VCaP (cell line): Measurements from ENCODE around the gene ARMC9.
A peak's percentile ranks its signal among the peaks of the same experiment; 100 is the strongest.

Source experiments
- H3K27ac ChIP-seq: fragments of 450-650 bp; 2 replicates; pipeline ENCODE4 v1.5.1; 2017
- TF ChIP-seq, protein P1 (sequence below): fragments of 450-650 bp; conservative IDR thresholded peaks from 2 replicates; pipeline ENCODE4 v1.5.1; 2017; ENCODE audit warnings: mild to moderate bottlenecking, moderate library complexity

ARMC9 gene

DNA sequence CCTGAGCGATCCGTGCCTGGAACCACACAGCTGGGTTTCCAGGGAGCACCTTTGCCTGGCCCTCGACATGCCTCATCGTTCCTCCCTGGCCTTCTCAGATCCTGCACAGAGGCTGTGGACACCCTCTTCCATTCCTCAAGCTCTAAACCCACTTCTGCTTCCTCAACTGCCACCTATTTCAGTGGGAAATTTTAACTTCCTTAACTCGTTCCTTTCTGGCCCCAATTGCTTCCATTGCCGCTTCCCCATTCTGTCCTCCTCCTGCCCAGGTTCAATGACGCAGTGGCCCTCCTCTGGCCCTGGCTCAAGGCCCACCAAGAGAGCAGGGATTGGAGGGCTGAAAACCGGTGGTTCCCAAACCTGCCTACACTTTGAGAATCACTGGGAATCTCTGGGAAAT, 192.2 kb downstream of the ARMC9 start:
- H3K27ac ChIP-seq: no peak overlapping the region
- TF ChIP-seq, protein P1, sequence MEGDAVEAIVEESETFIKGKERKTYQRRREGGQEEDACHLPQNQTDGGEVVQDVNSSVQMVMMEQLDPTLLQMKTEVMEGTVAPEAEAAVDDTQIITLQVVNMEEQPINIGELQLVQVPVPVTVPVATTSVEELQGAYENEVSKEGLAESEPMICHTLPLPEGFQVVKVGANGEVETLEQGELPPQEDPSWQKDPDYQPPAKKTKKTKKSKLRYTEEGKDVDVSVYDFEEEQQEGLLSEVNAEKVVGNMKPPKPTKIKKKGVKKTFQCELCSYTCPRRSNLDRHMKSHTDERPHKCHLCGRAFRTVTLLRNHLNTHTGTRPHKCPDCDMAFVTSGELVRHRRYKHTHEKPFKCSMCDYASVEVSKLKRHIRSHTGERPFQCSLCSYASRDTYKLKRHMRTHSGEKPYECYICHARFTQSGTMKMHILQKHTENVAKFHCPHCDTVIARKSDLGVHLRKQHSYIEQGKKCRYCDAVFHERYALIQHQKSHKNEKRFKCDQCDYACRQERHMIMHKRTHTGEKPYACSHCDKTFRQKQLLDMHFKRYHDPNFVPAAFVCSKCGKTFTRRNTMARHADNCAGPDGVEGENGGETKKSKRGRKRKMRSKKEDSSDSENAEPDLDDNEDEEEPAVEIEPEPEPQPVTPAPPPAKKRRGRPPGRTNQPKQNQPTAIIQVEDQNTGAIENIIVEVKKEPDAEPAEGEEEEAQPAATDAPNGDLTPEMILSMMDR: no peak

- TF ChIP-seq, protein P1: no peak
These were observed 193.6 kb downstream of the ARMC9 start for GRCh38 chr2:231391981-231392380.

GRCh38 chr2:231392431-231393148, 194.2 kb downstream of the ARMC9 start:
- H3K27ac ChIP-seq: no peak overlapping the region
- TF ChIP-seq, protein P1: no peak

More at GRCh38 chr2:231391981-231392380, 193.6 kb downstream of the ARMC9 start:
- no peak overlapping the region for H3K27ac ChIP-seq

DNA sequence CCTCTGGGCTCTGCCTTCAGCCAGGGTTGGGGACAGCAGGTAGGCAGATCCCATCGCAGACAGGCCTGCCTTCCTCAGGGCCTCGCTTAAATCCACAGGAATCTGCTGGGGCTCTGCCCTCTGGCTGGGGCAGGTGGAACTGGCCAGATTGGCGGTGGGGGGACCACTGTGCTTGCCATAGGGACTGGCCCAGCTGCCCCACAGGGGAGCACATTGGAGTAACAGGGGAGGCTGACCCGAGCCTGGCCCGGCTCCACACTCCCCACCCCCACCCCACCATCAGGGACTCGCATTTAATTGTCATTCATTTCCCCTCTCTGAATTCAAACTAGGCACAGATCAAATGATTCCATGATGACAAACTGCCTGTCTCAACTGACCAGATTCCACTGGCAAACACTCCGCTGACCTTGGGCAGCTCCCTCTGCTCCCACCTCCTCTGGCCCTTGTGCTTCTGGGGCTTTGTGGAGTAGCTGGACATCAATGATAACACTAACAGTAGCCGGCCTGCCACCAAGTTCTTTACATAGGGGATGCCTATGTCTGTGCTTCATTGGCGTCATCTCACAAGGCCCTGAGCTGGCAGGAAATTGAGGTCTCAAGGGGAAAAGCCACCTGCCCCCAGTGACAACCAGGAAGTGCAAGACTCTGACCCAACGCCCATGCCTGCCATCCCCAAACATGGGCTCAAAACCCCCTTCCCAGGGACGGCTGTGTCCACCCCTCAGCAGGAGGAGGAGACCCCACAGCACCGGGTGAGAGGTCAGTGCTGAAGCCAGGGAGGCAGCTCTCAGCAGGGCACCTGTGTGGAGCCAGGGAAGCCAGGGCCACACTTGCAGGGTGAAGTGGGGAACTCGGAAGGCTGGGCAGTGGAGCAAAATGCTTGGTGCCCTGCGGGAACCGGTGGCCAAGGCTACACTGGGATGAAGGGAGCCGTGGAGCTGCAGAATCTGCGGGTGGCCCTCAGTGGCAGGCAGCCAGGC, 195.0 kb downstream of the ARMC9 start:
- TF ChIP-seq, protein P1: peak; percentile 19
- H3K27ac ChIP-seq: no peak overlapping the region

GRCh38 chr2:231394211-231395141, 196.0 kb downstream of the ARMC9 start:
- H3K27ac ChIP-seq: peak overlapping the region; percentile 51; the same call in 1 of the 2 replicates
- TF ChIP-seq, protein P1: peak; percentile 43

DNA sequence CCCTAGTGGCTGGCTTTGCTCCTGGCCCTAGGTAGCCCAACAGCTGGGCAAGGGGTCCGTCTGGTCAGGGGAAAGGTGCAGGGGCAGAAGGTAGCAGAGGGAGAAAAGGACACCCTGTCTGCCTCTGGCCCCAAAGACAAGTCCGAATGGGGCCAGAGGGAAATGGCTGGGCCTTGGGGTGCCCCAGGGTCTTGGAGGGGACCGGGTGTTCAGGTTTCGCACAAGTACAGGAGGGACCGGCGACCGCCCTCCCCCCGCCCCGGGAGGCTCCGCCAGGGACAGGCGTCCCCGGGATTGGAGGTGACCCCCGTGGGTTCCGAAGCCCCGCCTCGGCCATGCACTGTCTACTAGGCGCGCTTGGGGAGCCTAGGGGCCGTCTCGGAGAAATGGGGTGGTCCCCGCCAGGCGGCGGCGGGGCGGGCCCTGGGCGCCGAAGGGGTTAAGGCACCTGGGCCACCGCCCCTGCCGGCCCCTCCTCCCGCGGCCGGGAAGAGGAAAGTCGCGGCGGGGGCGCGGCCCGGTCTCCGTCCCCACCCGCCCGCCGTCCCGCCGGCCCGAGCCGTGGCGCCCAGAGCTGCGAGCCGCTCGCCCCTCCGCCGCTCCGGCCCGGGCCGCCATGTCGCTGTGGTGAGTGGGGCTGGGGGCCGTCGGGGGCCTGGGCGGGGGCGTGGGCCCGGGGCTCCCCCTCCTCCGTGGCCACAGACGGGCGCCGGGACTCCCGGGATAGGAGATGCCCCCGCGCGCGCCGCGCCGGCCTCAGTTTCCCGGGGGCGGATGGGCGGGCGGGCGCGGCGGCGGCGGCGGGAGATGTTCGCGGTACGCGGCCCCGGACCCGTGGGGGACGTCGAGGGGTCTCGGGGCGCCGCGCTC, 197.0 kb downstream of the ARMC9 start, which contains the start of gene B3GNT7:
Gene B3GNT7 (plus strand): TSS at position 523 of the 870 bp plus-strand sequence. CDS start 94 bp downstream, at position 617.
- TF ChIP-seq, protein P1: no peak
- peak within 1 kb of the TSS; percentile 51; the same call in 1 of the 2 replicates for H3K27ac ChIP-seq
